ENCODE measurements around the gene C22orf23.

DNA sequence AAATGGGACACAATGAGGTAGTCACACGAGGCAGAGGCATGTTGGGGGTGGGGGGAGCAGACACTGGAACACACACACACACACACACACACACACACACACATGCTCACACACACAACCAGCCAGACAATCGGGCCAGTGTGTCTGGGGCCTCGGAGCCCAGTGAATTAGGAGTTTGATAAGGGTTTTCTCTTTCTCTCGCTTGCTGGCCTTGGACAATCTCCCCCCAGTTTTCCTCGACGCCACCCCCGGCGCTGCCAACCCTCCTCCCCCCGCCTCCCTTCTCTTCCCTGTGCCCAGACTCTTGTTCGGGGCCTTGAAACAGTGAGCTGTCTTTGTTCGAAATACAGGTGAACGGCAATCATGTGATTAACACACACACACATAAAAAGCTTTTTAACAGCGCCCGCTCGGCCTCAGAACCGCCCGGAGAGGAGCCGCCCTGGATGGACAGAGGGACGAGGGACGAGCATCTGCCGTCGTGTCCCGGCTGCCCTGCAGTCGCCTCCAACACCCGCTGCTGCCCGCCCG, 32.4 kb upstream of the C22orf23 start:
- TF ChIP-seq, protein P1, sequence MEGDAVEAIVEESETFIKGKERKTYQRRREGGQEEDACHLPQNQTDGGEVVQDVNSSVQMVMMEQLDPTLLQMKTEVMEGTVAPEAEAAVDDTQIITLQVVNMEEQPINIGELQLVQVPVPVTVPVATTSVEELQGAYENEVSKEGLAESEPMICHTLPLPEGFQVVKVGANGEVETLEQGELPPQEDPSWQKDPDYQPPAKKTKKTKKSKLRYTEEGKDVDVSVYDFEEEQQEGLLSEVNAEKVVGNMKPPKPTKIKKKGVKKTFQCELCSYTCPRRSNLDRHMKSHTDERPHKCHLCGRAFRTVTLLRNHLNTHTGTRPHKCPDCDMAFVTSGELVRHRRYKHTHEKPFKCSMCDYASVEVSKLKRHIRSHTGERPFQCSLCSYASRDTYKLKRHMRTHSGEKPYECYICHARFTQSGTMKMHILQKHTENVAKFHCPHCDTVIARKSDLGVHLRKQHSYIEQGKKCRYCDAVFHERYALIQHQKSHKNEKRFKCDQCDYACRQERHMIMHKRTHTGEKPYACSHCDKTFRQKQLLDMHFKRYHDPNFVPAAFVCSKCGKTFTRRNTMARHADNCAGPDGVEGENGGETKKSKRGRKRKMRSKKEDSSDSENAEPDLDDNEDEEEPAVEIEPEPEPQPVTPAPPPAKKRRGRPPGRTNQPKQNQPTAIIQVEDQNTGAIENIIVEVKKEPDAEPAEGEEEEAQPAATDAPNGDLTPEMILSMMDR (conservative IDR thresholded peaks at IDR 0.05 in 1 of 2, IDR thresholded peaks at IDR 0.05 in 1 of 2; ENCODE audit: extremely low read depth in 1 of 2, insufficient read depth in 1 of 2, low read depth in 1 of 2, low read length in 2 of 2) = no peak
- no peak for TF ChIP-seq EZH2 (IDR thresholded peaks at IDR 0.05; ENCODE audit: borderline replicate concordance, low read length)

Measured in mammary epithelial cell (primary cell).